Embryonic facial prominence (tissue), 1 donor: Measurements from ENCODE around the gene MACROD2.

Source experiments
- DNase-seq: peaks from one replicate; pipeline ENCODE4 v3.0.0-alpha.2; 2016; ENCODE audit errors: extremely low spot score

MACROD2 gene

DNA sequence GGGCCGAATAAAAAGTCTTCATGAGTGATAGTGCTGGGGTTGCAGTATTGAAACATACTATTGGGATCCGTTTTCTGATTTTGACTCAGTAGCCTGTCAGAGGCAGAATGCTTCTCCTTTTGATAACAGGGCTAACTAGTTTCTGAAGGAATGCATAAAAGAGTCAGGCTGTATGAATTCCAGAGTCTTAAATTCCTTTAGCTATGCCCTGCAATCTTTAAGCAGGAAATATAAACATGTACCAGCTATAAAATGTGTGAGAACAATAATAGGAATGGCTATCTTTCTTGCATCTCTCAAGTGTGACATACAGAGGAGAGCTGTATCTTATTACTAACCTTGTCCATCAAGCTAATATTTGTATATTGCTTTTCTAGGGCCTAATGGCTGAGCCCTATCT lies 1660.8 kb downstream of the MACROD2 start:
- DNase-seq, result no peak

DNA sequence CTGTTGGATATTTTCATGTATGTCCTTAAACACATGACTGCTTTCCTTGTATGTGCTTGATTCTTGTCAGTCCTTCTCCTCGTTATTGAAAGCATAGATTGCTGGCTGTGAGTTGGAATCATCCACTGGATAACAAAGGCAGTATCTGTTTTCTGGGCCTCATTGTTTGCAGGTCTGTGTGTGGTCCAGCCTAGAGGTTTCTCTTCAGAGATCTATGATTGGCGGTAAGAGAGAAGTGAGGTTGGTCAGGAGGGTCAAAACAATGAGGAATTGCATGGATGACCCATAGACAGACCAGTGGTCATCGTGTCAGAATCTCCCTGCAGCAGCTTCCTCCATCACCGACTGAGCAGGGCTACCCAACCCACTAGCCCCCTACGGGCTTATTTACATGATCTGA lies 1663.0 kb downstream of the MACROD2 start:
- no peak for DNase-seq

DNA sequence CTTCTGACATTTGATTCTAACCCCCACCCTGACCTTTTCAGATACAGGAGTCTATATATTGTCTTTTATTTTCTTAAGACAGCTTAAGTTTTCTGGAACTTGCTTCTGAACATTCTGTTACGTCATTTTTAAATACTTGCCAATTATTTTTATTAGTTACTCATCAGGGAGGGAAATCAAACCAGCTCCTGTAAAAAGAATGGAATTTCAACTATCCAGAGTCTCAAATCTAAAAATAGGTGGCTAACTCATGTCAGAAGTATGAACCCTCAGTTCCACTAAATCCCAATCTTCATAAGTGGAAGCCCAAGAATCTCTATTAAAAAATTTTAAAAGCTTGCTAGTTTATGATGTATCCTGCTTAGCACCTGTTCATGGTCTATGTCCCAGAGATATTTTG lies 1677.9 kb downstream of the MACROD2 start:
- no peak for DNase-seq

DNA sequence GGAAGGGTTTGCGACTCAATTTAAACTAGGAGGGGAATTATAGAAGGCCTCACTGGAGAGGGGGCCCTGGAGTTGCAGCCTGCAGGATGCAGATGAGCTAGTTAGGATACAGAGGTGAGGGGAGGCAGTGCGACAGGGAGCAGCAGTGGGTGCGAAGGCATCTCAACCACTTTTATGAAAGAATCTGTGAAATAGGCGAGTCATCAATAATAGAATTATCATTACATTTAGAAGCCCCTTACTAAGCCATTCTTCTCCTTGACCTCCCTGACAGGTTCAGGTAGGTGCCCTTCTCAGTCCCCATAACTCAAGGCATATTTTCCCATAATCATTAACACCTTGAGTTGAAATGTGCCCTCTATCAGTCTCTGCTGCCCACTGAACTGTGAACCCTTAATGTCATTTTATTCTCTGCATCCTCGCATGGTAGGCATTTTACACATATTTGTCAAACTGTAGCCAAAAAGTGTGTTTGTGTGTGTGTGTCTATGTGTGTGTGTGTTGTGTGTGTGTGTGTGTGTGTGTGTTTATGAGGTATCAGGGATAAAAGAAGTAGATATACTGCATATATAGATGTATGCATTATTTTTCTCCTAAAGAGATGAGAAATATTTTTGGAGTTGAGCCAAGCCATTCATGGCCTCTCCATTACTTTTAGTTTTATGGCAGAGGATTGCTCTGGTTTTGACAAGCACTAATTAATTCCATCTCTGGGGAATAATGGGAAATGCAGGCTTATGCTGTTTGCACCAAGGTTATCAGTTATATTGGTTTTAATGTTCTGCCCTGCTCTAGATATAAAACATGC lies 1679.1 kb downstream of the MACROD2 start:
- DNase-seq, result no peak

DNA sequence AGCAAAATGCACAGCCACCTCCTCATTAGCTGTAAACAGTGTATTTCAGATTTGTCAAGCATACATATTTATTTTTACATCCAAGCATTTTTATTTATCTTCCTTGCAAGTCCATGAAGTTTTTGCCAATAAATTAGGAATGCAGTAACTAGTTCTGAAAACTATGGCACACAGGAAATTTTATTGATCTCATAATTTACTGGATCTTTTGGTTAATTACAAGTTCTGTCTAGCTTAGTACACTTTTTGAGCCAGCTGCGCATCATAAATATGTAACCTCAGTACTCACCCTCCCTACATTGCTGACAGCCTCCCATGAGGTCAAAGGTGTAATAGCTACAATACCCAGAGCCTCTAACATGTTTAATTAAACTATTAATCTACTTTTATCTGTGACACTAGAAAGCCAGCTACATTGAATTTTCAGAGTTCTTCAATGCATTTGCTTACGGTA lies 1679.8 kb downstream of the MACROD2 start:
- DNase-seq, result no peak

DNA sequence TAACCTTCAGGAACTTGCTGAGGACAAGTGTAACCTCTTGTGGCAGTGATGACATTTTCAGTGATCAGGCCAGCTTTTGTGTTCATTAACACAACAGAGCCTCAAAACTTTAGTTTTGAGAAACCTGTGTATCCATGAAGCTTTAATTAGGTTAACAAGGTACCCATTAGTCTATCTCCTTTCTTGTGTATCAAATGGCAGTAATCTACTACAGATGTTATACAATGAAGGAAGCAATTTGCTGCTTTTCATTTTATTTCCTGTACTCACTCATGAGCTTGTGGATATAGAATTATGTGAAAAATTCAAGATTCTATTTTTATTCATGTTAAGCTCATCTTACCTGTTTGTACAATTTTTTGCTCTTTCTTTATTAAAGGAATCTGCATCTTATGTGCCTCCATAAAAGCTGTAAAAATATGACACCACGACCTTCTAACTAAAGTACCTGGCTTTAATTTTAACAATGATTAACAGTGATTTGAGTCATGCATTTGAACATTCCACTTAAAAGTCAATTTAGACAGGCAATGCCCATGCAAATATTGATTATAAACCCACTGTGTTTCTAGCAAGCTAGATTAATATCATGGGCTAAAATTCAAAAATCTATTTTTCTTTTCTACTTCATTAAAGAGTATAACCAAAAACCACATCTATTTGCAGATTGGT lies 1680.6 kb downstream of the MACROD2 start:
- no peak for DNase-seq

DNA sequence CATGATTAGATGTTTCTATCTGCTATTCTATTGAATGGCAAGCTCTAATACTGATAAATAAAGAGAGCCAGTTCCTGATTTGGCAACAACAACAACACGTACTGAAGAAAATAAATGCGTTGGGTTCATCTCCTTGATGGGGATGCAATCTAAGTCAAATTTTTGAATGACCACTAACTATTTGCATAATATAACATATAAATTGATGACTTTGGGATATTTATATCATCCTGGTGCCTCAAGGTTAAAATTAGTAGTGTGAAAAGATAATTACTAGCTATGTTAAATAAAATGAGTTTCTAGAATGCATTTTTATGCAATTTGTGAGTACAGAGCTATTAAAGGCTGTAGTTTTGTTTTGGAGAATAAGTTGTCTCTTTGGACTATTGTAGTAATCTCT lies 1681.5 kb downstream of the MACROD2 start:
- no peak for DNase-seq

DNA sequence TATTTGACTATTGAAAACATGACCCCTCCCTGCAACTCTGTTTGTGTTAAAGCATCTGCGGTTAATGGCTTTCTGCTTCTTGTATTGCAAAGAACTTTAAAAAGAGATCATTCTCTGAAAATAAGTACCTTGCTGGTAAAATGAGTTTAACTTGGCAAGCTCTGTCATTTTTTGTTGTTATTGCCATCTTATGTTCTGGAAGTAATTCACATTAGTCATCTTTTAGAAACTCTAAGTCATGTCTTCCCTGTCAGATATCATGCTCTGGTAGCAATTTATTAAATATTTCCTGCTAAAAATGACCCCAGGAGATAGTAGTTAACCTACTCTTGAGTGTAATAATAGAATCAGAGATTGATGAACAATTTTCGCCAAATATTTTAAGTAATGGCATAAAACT lies 1687.4 kb downstream of the MACROD2 start:
- no peak for DNase-seq

DNA sequence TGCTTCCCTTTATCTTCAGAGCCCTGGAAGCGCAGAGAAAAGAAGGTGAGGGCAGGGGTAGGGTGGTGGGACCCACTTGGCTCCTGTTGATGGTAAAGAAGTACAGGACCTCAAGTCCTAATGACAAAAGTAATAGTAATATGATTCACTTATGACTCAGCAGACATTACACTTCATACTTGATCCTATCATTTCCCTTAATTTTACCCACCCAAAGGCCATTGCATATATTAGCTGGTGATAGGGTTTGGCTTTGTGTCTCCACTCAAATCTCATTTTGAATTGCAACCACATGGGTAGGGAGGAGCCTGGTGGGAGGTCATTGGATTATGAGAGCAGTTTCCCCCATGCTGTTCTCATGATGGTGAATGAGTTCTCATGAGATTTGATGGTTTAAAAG lies 1697.3 kb downstream of the MACROD2 start:
- no peak for DNase-seq

DNA sequence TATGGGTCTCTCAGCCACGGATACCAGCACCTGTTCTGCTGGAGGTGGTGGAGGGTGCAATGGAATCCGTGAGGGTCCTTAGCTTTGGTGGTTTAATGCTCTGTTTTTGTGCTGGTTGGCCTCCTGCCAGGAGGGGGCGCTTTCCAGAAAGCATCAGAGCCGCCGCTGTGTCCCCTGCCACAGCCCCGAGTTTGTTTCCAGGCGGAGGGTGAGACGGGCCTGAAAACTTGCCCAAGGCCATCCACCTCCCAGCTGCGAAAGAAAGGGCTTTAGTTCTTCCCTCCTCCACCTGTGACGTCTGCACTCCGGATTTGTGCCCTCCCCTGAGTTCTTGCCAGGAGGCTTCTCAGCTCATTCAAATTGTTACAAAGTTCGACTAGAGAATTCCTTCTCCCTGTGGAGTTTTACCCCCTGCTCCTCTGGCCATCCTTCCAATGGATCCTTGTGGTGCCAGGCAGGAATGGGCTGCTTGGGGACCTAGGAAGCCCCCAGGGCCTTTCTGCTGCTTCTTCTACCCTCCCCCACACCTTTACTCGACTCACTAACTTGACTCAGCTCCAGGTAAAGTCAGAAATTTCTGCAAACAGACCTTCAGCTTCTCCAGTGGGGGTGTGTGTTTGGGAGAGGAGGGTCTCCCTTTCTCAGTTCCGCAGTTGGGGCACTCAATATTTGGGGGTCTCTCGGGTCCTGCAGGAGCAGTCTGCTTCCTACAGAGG lies 1704.3 kb downstream of the MACROD2 start:
- no peak for DNase-seq

DNA sequence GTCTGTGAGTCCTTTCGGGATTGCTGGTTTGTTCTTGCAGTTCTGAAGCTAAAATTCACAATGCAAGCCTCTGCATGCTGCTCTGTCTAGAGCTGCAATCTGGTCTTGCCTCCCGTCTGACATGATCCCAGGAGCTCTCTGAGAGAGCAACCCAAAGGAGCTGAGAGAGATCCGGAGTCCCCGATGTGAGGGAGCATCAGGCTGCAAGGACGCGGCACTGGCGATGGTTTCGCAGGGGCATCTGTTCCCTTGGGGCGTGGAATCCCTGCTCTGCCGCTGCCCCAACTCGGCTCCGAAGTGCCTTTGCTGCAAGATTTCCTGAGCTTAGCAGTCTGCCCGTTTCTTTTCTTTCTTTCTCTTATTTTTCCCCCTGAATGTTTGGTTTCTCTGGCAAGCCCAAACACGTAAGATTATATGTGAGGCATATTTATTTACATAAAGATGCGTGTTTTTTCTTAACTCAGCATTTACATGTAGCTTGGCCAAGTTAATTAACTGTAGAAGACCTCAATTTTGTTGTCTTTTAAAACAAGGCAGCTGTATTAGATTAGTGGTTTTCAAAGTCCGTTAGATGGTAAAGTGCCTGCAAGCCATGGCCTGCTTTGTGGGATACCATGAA lies 1704.9 kb downstream of the MACROD2 start:
- DNase-seq, result no peak

DNA sequence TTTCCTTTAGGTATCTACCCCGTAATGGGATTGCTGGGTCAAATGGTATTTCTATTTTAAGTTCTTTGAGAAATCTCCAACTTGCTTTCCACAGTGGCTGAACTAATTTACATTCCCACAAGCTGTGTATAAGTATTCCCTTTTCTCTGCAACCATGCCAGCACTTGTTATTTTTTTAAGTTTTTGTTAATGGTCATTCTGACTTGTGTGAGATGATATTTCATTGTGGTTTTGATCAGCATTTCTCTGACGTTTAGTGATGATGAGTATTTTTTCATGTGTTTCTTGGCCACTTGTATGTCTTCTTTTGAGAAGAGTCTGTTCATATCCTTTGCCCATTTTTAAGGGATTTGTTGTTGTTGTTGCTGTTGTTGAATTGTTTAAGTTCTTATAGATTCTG lies 1706.8 kb downstream of the MACROD2 start:
- DNase-seq, result no peak

DNA sequence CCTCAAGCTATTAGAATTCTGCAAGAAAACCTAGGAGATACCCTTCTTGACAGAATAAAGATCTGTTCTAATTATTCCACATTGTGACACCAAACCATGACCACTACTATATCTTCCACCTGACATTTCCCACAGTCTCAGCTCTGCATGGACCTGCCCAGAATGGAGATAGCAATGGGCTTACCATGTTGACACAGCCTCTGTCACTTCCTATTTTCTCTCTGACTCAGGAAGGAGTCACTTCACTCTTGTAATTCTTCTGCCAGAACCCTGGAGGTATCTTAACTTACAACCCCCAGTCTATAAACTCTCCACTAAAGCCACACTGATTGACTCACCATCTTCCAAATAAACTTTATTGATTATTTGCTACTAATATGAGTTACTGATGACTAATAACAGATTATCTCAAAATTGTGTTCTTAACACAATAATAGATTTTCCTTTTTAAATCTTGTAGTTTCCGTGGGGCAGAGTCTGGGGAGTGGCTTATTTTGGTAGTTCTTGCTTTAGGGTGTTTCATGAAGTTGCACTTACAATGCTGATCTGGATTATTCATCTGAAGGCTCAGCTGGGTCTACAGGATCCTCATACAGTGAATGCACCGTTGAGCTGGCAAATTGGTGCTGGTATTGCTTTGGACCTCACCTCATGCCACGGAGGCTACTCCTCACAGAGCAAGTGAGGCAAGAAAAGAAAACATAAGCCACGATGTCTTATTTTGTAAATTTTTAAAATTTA lies 1708.0 kb downstream of the MACROD2 start:
- DNase-seq, result no peak

DNA sequence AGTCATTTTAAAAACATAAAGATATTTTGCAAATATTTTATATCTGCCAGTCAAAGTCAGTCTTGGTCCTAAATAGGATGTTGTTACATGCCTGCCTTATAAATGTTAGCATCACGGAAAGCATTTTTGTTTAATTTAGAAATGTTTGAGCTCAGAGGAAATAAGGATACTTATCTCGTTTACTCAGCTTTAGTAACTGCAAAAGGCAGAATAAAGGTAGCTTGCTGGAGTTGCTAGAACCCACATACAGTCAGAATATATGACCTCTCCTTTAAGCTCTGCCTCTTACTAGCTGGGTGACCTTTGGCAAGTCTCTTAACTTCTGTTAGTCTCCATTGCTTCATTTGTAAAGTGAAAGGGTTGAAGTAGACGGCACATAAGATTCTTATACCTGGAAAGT lies 1710.7 kb downstream of the MACROD2 start:
- no peak for DNase-seq

DNA sequence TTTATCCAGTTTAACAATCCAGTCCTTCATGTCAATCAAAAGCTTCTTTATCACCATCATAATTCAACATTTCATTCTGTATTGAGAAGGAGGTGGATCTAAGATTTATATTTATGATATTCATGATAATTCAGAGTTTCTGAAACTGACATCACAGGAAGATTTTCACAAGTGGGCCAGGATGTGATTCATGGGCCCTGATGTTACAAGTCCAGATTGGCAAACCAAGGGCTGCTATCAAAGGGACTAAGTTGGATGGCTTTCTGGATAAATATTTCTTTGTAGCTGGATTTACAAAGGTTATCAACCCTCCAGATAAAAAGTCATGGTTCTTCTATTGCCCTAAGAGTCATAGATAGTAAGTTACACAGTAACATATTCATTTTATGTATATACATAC lies 1711.4 kb downstream of the MACROD2 start:
- no peak for DNase-seq

DNA sequence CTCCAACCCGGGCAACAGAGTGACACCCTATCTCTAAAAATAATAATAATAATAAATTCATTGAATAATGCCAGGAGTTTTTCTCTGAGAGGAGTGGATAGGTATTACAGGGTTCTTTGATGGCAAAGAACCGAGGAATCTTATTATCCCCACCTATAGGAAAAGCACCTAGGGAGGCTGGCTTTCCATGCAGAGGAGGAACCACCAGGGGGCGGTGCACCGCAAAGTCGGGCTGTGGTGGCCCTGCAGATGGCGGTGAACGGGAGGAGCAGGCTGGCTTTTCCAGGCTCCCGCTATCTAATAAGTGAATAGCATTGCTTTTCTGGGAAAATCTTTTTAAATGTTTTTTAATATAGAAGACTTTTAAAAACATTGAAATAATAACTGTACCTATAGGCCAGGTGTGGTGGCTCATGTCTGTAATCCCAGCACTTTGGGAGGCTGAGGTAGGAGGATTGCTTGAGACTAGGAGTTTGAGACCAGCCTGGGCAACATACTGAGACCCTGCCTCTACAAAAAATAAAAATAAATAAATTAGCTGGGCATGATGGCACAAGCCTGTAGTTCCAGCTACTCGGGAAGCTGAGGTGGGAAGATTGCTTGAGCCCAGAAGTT lies 1713.8 kb downstream of the MACROD2 start:
- no peak for DNase-seq

DNA sequence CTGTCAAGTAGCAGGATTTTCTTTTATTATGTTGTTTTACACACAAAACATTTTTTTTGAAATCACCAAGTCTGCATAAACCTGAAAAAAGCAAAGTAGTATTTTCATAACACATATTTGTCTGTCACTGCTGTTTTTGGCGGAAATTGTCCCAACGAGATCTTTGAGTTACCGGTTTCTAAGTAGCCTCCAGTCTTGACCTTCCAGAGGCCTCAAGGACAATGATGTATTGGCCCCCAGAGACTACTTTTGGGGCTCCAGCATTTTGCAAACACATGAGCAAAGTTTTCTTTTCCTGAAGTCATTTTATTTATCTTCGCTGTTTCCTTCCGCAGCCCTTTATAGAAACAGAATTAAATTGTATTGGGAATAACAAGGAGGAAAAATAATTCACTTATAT lies 1715.3 kb downstream of the MACROD2 start:
- DNase-seq, result no peak

DNA sequence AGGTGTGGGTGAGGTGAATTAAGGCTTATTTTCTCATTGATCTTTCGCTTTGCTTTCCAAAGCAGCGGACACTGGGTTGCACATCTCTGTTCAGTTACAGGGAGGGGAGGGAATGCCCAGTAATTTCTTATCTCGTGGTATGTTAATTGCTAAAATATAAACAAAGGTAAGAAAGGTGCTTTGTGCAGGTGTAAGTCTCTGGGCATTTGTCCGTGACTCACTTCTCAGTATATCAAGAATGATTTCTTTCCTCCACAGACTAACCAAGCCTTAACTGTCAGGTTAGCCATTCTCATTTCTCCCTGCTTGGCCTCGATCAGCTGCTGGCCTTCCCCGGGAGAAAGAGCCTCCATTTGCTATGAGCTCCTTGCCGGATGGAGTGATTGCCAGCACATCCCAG lies 1715.9 kb downstream of the MACROD2 start:
- DNase-seq, result no peak

DNA sequence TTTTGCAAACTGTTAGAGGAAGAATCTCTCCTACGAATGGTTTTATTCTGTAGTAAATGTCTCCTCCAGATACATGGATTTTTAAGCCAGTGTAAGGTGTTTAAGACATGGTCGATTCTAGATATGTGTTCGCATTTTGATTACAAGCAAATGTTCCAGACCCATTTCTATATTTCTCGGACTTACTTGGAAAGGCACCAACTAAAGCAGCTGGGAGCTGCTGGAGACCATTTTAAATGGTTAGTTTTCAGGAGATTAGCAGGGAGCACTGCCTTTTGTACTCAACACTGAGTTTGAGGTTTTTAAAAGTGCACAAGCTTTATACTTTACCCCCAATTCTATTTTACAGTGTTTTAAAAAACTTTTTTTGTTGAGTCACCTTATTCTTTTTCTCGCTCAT lies 1720.9 kb downstream of the MACROD2 start:
- DNase-seq, result no peak

DNA sequence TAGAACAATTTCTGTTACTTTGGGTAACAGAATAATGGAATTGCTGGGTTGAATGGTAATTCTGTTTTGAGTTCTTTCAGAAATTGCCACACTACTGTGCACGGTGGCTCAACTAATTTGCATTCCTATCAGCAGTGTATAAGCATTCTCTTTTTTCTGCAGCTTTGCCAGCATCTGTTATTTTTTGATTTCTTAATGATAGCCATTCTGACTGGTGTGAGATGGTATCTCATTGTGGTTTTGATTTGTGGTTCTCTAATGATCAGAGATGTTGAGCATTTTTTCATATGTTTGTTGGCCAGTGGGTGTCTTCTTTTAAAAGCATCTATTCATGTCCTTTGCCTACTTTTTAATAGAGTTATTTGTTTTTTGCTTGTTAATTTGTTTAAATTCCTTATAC lies 1731.1 kb downstream of the MACROD2 start:
- DNase-seq, result no peak

DNA sequence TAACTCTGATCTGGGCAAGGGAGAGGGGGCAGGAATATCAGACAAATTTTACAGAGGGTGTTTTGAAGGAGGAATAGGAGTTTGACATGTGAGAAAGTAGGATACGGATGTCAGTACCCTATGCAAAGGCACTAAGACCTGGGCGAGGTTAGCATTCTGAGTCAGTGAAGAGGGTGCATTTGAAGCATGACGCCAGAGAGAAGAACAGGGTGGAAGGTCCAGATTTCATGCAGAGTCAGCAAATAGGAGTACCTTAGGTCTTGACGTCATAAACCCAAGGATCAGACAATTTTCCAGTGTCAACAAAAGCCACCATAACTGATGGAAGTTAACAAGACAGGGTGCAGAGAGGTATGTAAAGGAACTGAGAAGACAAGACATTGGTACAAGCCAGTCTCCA lies 1738.7 kb downstream of the MACROD2 start:
- no peak for DNase-seq
